ENCODE measurements around the gene TBC1D9.

TBC1D9 gene

DNA sequence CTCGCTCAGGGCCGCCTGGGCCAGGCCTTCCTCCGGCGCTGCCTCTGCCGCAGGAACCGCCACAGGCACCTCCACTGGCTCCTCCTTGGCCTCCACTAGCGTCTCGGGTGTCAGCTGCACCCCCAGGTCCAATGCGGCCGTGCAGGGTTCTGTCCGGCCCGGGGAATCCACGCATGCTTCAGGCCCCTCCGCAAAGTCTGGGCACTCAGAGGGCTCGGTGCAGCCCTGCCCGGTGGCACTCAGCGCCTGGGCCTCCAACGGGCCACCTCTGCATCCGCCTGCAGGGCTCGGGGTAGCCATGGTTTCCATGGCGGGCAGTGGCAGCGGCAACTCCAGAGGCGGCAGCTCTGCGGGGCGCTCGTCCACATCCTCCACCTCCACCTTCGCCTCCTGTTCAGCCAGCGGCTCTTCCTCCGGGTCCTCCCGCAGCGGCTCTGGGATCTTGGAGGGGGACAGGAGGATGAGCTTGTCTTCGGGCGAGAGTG, 112.6 kb downstream of the TBC1D9 start:
- Histone ChIP-seq H3K27me3 (ENCODE audit: insufficient read depth, low read length) (no peaks in the 10 kb centered on the region), H3K79me2 (ENCODE audit: insufficient read depth, low read length) (no peaks in the 10 kb centered on the region), H3K9me2 (ENCODE audit: low read depth, low read length) (no peaks in the 10 kb centered on the region), H3K4me3 (ENCODE audit: low read depth, low read length, poor library complexity, severe bottlenecking) (no peak overlapping the region), H3F3A (ENCODE audit: insufficient read depth, low read length) (no peaks in the 10 kb centered on the region), H3K36me3 (ENCODE audit: insufficient read depth, low read length) (no peaks in the 10 kb centered on the region), H3K9me3 (ENCODE audit: low read length) (no peaks in the 10 kb centered on the region), H3K27ac (ENCODE audit: low read depth, low read length, poor library complexity, severe bottlenecking) (no peak overlapping the region), H3K9ac (ENCODE audit: low read length) (no peak overlapping the region), H3K4me1 (ENCODE audit: insufficient read depth, low read length, severe bottlenecking) (no peaks in the 10 kb centered on the region), H2AFZ (ENCODE audit: low read length) (no peak overlapping the region), H3K4me2 (ENCODE audit: low read length) (no peak overlapping the region), H4K20me1 (ENCODE audit: insufficient read depth, low read length) (no peaks in the 10 kb centered on the region)
- TF ChIP-seq EZH2 (IDR thresholded peaks at IDR 0.05; ENCODE audit: borderline replicate concordance, low read length) (no peak), CTCF (IDR thresholded peaks at IDR 0.05; ENCODE audit: low read length) (no peak)

DNA sequence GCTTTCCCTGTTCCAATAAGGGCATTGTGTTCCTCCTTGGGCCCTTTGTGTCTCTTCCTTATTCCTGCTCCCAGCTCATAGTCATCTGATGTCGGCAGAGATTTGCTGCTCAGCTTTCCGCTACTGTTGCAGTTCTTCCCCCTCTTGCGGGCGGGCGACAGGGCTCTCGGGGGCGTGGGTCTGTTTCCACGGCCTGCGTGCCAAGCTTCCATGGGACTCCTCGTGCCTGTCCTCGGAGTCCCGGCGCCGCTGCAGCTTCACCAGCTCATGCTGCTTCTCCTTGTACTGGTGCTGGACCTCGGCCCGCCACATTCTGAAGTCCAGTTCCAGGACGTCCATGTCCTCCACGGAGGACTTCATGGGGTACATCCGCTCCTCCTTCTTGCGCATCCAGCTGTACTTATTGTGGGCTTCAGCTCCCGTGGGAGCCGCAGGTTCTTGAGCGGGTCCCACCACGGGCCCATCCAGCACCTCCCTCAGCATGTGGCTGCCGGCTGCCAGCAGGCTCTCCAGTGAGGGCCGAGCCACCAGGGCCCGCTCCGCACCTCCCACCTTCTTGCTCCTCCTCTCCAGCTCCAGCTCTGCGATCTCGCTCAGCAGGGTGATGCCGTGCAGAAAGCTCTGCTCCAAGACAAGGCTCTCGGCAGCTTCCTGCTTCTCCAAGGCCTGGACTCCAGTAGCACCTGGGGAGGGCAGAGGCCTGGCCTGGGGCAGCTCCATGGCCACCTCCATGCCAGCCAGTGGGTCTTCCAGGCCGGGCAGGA, 113.3 kb downstream of the TBC1D9 start:
- Histone ChIP-seq H3K79me2 (ENCODE audit: insufficient read depth, low read length) (no peaks in the 10 kb centered on the region), H3F3A (ENCODE audit: insufficient read depth, low read length) (no peaks in the 10 kb centered on the region), H3K36me3 (ENCODE audit: insufficient read depth, low read length) (no peaks in the 10 kb centered on the region), H4K20me1 (ENCODE audit: insufficient read depth, low read length) (no peaks in the 10 kb centered on the region), H3K4me1 (ENCODE audit: insufficient read depth, low read length, severe bottlenecking) (no peaks in the 10 kb centered on the region), H3K4me3 (ENCODE audit: low read depth, low read length, poor library complexity, severe bottlenecking) (no peak overlapping the region), H2AFZ (ENCODE audit: low read length) (no peak overlapping the region), H3K9me2 (ENCODE audit: low read depth, low read length) (no peaks in the 10 kb centered on the region), H3K9me3 (ENCODE audit: low read length) (no peaks in the 10 kb centered on the region), H3K27me3 (ENCODE audit: insufficient read depth, low read length) (no peaks in the 10 kb centered on the region), H3K9ac (ENCODE audit: low read length) (no peak overlapping the region), H3K4me2 (ENCODE audit: low read length) (no peak overlapping the region), H3K27ac (ENCODE audit: low read depth, low read length, poor library complexity, severe bottlenecking) (no peak overlapping the region)
- no peak for TF ChIP-seq CTCF (IDR thresholded peaks at IDR 0.05; ENCODE audit: low read length)

- Histone ChIP-seq H3K9me2 (ENCODE audit: low read depth, low read length) (no peaks in the 10 kb centered on the region), H3K9me3 (ENCODE audit: low read length) (no peaks in the 10 kb centered on the region), H3F3A (ENCODE audit: insufficient read depth, low read length) (no peaks in the 10 kb centered on the region), H3K27me3 (ENCODE audit: insufficient read depth, low read length) (no peaks in the 10 kb centered on the region), H3K36me3 (ENCODE audit: insufficient read depth, low read length) (no peaks in the 10 kb centered on the region), H3K79me2 (ENCODE audit: insufficient read depth, low read length) (no peaks in the 10 kb centered on the region), H2AFZ (ENCODE audit: low read length) (no peak overlapping the region), H3K4me2 (ENCODE audit: low read length) (no peak overlapping the region; the same call in 1 of the 2 replicates), H3K27ac (ENCODE audit: low read depth, low read length, poor library complexity, severe bottlenecking) (no peak overlapping the region), H3K4me3 (ENCODE audit: low read depth, low read length, poor library complexity, severe bottlenecking) (no peak overlapping the region), H3K9ac (ENCODE audit: low read length) (no peak overlapping the region), H4K20me1 (ENCODE audit: insufficient read depth, low read length) (no peaks in the 10 kb centered on the region), H3K4me1 (ENCODE audit: insufficient read depth, low read length, severe bottlenecking) (no peaks in the 10 kb centered on the region)
- TF ChIP-seq EZH2 (IDR thresholded peaks at IDR 0.05; ENCODE audit: borderline replicate concordance, low read length): no peak
- no peak for TF ChIP-seq CTCF (IDR thresholded peaks at IDR 0.05; ENCODE audit: low read length)
These were observed 114.3 kb downstream of the TBC1D9 start for GRCh38 chr4:140641789-140642439.
